Activated naive CD4-positive, alpha-beta T cell treated with anti-CD3 and anti-CD28 coated beads for 36 hours (primary cell): ENCODE data around the gene SLC16A5. TPM values are rescaled to one million over a fixed set of nuclear protein-coding genes. Genes with fewer than 3 reads are reported as not detected.
A peak's percentile ranks its signal among the peaks of the same experiment; 100 is the strongest.
"Not testable (repeated sequence)": the region's sequence is repeated elsewhere in the genome, so short reads cannot be mapped to it uniquely, and the experiment has no call there.

Experiments
- CTCF ChIA-PET: fragments of 350-600 bp; sonication (Branson Sonifier 250); formaldehyde crosslinking; loops from one replicate; lab custom pipeline; 2021; ENCODE audit warnings: antibody characterized with exemption; lab: Charles Lee
- DNase-seq: peaks from one replicate; pipeline ENCODE4 v3.0.0-alpha.2; 2020
- H3K27ac Mint-ChIP-seq: one replicate; pipeline ENCODE4 v1.8.0; 2021; ENCODE audit warnings: mild to moderate bottlenecking, mixed read lengths
- H3K27me3 Mint-ChIP-seq: one replicate; pipeline ENCODE4 v1.8.0; 2021; ENCODE audit warnings: low read depth, mixed read lengths
- H3K36me3 Mint-ChIP-seq: one replicate; pipeline ENCODE4 v1.8.0; 2021; ENCODE audit warnings: low read depth, mixed read lengths
- H3K4me1 Mint-ChIP-seq: one replicate; pipeline ENCODE4 v1.8.0; 2021; ENCODE audit warnings: low read depth, mixed read lengths
- H3K4me3 Mint-ChIP-seq: one replicate; pipeline ENCODE4 v1.8.0; 2021; ENCODE audit warnings: mild to moderate bottlenecking, moderate library complexity, mixed read lengths
- H3K9me3 Mint-ChIP-seq: one replicate; pipeline ENCODE4 v1.8.0; 2021; ENCODE audit warnings: mixed read lengths
- intact Hi-C: fragments of 100-400 bp; cut with micrococcal nuclease; formaldehyde crosslinking; loops from one replicate; pipeline ENCODE4 v1.15.1; 2023
- total RNA-seq, 2 experiments: library from RNA; stranded (reverse); gene quantifications; one replicate each; pipeline ENCODE4 v1.2.3, GENCODE V29; 2021

The SLC16A5 gene
- total RNA-seq, 2 experiments from 2014 or later, result 2.5 to 3.1 TPM

DNA sequence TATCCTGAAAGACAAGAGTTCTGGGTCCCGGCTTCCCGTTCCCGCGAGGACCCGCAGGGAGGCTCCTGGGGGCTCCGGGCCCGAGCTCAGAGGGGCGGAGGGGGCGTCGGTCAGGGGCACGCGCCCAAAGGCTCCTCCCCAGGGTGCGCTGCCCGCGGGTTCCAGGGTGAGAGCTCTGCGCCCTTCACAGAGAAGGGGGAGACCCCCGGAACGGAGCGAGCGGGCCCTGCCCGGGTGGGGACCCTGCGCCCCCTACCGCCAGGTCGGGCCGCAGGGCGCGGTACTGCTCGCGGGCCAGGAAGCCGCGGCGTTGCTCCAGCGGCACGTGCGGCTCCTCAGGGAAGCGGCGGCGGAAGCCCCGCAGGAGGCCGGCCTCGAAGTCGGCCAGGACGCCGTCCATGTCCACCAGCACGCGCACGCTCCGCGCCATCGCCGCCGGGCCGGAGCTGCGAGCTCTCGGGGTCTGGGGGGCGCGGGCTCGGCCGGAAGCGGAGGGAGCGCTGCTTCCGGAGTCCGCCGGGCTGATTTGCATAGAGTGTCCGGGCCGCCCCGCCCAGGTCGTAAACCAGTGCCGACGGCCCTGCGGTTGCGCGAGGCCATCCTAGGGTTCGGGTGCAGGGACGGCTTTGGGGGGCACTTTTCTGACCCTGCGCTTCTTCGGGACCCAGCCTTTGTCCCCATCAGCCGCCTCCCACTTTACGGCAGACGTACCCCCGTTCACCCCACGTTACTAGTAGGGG, 43.7 kb downstream of the SLC16A5 start, which contains the start of gene NT5C:
Gene NT5C (minus strand): TSS at position 465 of the 740 bp plus-strand sequence. CDS start 35 bp downstream, at position 430.
- H3K36me3 Mint-ChIP-seq, result peaks cover 6% of the 10 kb centered on the region

GRCh38 chr17:75132018-75133000, 44.6 kb downstream of the SLC16A5 start:
- Mint-ChIP-seq H3K4me3 (peak overlapping the region; percentile 85), H3K27ac (peak overlapping the region; percentile 86), H3K4me1 (peaks cover 16% of the 10 kb centered on the region)
- H3K36me3 Mint-ChIP-seq, H3K9me3 Mint-ChIP-seq, H3K27me3 Mint-ChIP-seq, DNase-seq: not testable (repeated sequence)
- CTCF ChIA-PET, result interaction anchor here (0.6 to 14.5 kb wide), 9 partner anchors 13 to 175 kb away, joined by 3 to 195 read pairs (median 4); no protein-coding TSS in a partner anchor
- intact Hi-C loops, result loop anchor here (5.0 kb wide), 1 partner anchor 70 kb away; no protein-coding TSS in a partner anchor

More for the DNA sequence above, 43.7 kb downstream of the SLC16A5 start, which contains the start of gene NT5C:
- intact Hi-C loops, result loop anchor here (1.0 to 5.0 kb wide), 4 partner anchors 23 to 71 kb away; partner anchors contain the start of genes JPT1 and SUMO2
- Mint-ChIP-seq H3K4me1 (peaks cover 16% of the 10 kb centered on the region), H3K27me3 (no peaks in the 10 kb centered on the region), H3K27ac (peak within 1 kb of the TSS; percentile 86), H3K9me3 (no peaks in the 10 kb centered on the region), H3K4me3 (peak within 1 kb of the TSS; percentile 85)
- DNase-seq, result peak; percentile 71
- CTCF ChIA-PET, result interaction anchor here (0.6 to 14.5 kb wide), 17 partner anchors 14 to 727 kb away, joined by 3 to 195 read pairs (median 3); partner anchors contain the start of gene MRPL58

DNA sequence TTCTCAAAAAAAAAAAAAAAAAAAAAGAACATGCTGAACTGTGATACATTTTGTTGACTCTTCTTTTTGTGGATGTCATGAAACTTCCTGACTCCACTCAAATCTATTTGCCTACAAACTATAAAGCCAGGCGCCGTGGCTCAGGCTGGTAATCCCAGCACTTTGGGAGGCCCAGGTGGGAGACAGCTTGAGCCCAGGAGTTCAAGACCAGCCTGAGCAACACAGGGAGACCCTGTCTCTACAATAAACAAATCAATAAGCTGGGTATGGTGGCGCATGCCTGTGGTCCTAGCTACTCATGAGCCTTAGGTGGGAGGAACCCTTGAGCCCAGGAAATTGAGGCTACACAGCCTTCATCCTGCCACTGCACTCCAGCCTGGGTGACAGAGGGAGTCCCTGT, 45.2 kb downstream of the SLC16A5 start:
- Mint-ChIP-seq H3K4me3 (no peak overlapping the region), H3K9me3 (no peaks in the 10 kb centered on the region), H3K36me3 (peaks cover 6% of the 10 kb centered on the region), H3K4me1 (peaks cover 16% of the 10 kb centered on the region), H3K27me3 (no peaks in the 10 kb centered on the region), H3K27ac (peak overlapping the region; percentile 61)
- DNase-seq, result no peak
- intact Hi-C loops, result loop anchor here (5.0 kb wide), 1 partner anchor 69 kb away; no protein-coding TSS in a partner anchor
- CTCF ChIA-PET, result interaction anchor here (1.0 to 14.5 kb wide), 4 partner anchors 8 to 175 kb away, joined by 3 to 195 read pairs (median 8); no protein-coding TSS in a partner anchor

- H3K27me3 Mint-ChIP-seq, H3K4me3 Mint-ChIP-seq, DNase-seq, H3K9me3 Mint-ChIP-seq, H3K36me3 Mint-ChIP-seq: not testable (repeated sequence)
- CTCF ChIA-PET, result interaction anchor here (1.1 to 14.5 kb wide), 4 partner anchors 9 to 38 kb away, joined by 4 to 195 read pairs (median 8); no protein-coding TSS in a partner anchor
- peak overlapping the region; percentile 50 for H3K27ac Mint-ChIP-seq
- peaks cover 16% of the 10 kb centered on the region for H3K4me1 Mint-ChIP-seq
- intact Hi-C loops, result loop anchor here (5.0 kb wide), 1 partner anchor 69 kb away; no protein-coding TSS in a partner anchor
Observed at GRCh38 chr17:75133607-75134347, 46.0 kb downstream of the SLC16A5 start.

DNA sequence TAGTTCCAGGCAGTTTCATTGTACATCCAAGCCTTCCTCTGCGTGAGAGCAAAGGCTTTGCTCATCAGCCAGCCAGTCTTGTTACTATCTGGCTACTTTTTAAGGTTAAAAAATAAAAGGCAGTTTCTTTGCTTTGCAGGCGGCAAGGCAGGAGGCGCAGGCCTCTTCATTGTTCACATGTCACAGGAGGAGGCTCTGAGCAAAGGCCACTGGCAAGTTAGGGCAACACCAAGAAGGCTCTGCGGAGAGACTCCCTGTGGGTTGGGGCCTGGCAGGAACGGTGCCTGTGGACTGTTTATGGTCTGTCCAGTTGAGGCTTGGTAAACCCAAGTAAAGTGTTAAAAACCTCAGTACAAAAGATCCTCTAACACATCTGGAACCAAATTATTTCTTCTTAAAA, 47.7 kb downstream of the SLC16A5 start:
- Mint-ChIP-seq H3K9me3 (no peaks in the 10 kb centered on the region), H3K4me1 (peaks cover 12% of the 10 kb centered on the region), H3K27me3 (no peaks in the 10 kb centered on the region), H3K27ac (no peak overlapping the region), H3K4me3 (no peak overlapping the region), H3K36me3 (peaks cover 5% of the 10 kb centered on the region)
- CTCF ChIA-PET, result interaction anchor here (14.5 kb wide), 1 partner anchor 19 kb away, joined by 195 read pairs; no protein-coding TSS in a partner anchor
- no peak for DNase-seq
- intact Hi-C loops, result no loop called here

GRCh38 chr17:75135946-75136345, 48.2 kb downstream of the SLC16A5 start:
- DNase-seq, result no peak
- Mint-ChIP-seq H3K9me3 (no peaks in the 10 kb centered on the region), H3K27ac (no peak overlapping the region), H3K36me3 (peaks cover 5% of the 10 kb centered on the region), H3K4me3 (no peak overlapping the region), H3K27me3 (no peaks in the 10 kb centered on the region), H3K4me1 (peaks cover 12% of the 10 kb centered on the region)
- intact Hi-C loops, result no loop called here
- CTCF ChIA-PET, result no interaction called here

DNA sequence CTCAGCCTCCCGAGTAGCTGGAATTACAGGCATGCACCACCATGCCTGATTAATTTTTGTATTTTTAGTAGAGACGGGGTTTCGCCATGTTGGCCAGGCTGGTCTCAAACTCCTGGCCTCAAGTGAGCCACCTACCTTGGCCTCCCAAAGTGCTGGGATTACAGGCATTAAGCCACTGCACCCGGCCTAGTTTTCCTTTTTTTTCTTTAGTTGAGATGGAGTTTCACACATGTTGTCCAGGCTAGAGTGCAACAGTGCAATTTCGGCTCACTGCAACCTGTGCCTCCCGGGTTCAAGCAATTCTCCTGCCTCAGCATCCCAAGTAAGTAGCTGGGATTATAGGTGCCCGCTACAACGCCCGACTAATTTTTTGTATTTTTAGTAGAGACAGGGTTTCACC, 50.0 kb downstream of the SLC16A5 start:
- H3K9me3 Mint-ChIP-seq, H3K27ac Mint-ChIP-seq, intact Hi-C loops, H3K4me3 Mint-ChIP-seq, H3K27me3 Mint-ChIP-seq, DNase-seq: not testable (repeated sequence)
- peaks cover 14% of the 10 kb centered on the region for H3K36me3 Mint-ChIP-seq
- H3K4me1 Mint-ChIP-seq, result peaks cover 15% of the 10 kb centered on the region
- CTCF ChIA-PET, result interaction anchor here (1.1 kb wide), 1 partner anchor 179 kb away, joined by 3 read pairs; no protein-coding TSS in a partner anchor

- H3K36me3 Mint-ChIP-seq, result peaks cover 16% of the 10 kb centered on the region
- H3K4me3 Mint-ChIP-seq, result no peak overlapping the region
- no peak overlapping the region for H3K27ac Mint-ChIP-seq
- H3K27me3 Mint-ChIP-seq, result no peaks in the 10 kb centered on the region
- intact Hi-C loops, result no loop called here
- H3K4me1 Mint-ChIP-seq, result peaks cover 15% of the 10 kb centered on the region
- H3K9me3 Mint-ChIP-seq, result no peaks in the 10 kb centered on the region
- CTCF ChIA-PET, result no interaction called here
- no peak for DNase-seq
Observed at GRCh38 chr17:75138519-75138918, 50.8 kb downstream of the SLC16A5 start.

GRCh38 chr17:75142236-75142971, 54.6 kb downstream of the SLC16A5 start:
- Mint-ChIP-seq H3K27ac (no peak overlapping the region), H3K9me3 (no peaks in the 10 kb centered on the region), H3K36me3 (peaks cover 33% of the 10 kb centered on the region), H3K4me3 (no peak overlapping the region), H3K4me1 (peaks cover 15% of the 10 kb centered on the region), H3K27me3 (no peaks in the 10 kb centered on the region)
- intact Hi-C loops, result no loop called here
- no peak for DNase-seq
- CTCF ChIA-PET, result interaction anchor here (1.0 kb wide), 1 partner anchor 28 kb away, joined by 3 read pairs; no protein-coding TSS in a partner anchor

DNA sequence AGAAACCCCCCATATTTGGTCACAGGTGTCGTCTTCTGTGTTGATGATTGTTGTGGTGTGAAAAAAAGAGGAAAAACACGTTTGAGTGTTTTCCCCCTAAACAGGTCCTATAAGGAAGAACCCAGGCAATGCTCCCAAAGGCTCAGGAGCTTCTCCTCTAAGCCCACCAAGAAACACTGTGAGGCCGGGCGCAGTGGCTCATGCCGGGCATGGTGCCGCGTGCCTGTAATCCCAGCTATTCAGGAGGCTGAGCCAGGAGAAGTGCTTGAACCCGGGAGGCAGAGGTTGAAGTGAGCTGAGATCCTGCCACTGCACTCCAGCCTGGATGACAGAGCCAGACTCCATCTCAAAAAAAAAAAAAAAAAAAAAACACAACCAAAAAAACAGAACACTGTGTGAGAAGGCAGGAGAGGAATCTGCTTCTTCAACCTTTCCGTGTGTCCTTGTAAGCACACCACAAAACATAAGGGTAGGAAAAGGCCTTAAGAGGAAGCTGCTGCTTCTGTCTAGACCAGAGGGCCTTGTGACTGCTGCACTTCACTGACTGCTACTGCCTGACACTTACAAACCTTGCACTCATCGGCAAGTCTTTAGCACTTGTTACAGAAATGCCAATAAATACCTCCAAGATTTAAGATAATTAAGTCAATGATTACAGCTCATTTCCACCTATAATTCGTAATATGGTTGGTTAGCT, 57.2 kb downstream of the SLC16A5 start:
- CTCF ChIA-PET, result interaction anchor here (0.6 to 1.7 kb wide), 7 partner anchors 13 to 183 kb away, joined by 3 to 6 read pairs (median 3); partner anchors contain the start of gene NT5C
- H3K4me1 Mint-ChIP-seq, result peaks cover 21% of the 10 kb centered on the region
- H3K4me3 Mint-ChIP-seq, result no peak overlapping the region
- peaks cover 46% of the 10 kb centered on the region for H3K36me3 Mint-ChIP-seq
- no peak overlapping the region for H3K27ac Mint-ChIP-seq
- H3K27me3 Mint-ChIP-seq, result no peaks in the 10 kb centered on the region
- H3K9me3 Mint-ChIP-seq, result no peaks in the 10 kb centered on the region
- intact Hi-C loops, result no loop called here
- DNase-seq, result no peak
